OCI-LY1 (cell line): ENCODE results near the gene GPR62.
A peak's percentile ranks its signal among the peaks of the same experiment; 100 is the strongest.

Experiments used
- H2AFZ ChIP-seq: fragments of 200-600 bp; sonication (generic), shearing (Covaris generic); 2 replicates; pipeline ENCODE4 v1.6.0; 2014; ENCODE audit warnings: antibody characterized with exemption, mild to moderate bottlenecking, low read length
- H3F3A ChIP-seq: fragments of 200-600 bp; sonication (generic), shearing (Covaris generic); 2 replicates; pipeline ENCODE4 v1.6.0; 2014; ENCODE audit warnings: mild to moderate bottlenecking, antibody characterized with exemption, low read length, moderate library complexity; ENCODE audit not compliant: insufficient read depth
- H3K27ac ChIP-seq: fragments of 200-600 bp; sonication (generic); 2 replicates; pipeline ENCODE4 v1.5.1; 2014; ENCODE audit warnings: low read length, mixed run types, mild to moderate bottlenecking, low read depth; ENCODE audit not compliant: poor library complexity, severe bottlenecking
- H3K27me3 ChIP-seq: fragments of 200-600 bp; sonication (generic); 2 replicates; pipeline ENCODE4 v1.6.0; 2014; ENCODE audit warnings: antibody characterized with exemption, mild to moderate bottlenecking, low read length, moderate library complexity; ENCODE audit not compliant: insufficient read depth
- H3K36me3 ChIP-seq: fragments of 200-600 bp; sonication (generic); 2 replicates; pipeline ENCODE4 v1.6.1; 2014; ENCODE audit warnings: mild to moderate bottlenecking, antibody characterized with exemption, low read length, moderate library complexity, mixed read lengths; ENCODE audit not compliant: insufficient read depth
- H3K4me1 ChIP-seq: fragments of 200-600 bp; sonication (generic); 2 replicates; pipeline ENCODE4 v1.5.1; 2014; ENCODE audit warnings: mild to moderate bottlenecking, low read length, moderate library complexity; ENCODE audit not compliant: insufficient read depth, severe bottlenecking
- H3K4me2 ChIP-seq: fragments of 200-600 bp; sonication (generic), shearing (Covaris generic); 2 replicates; pipeline ENCODE4 v1.6.1; 2014; ENCODE audit warnings: low read length
- H3K4me3 ChIP-seq: fragments of 200-600 bp; sonication (generic); 2 replicates; pipeline ENCODE4 v1.5.1; 2014; ENCODE audit warnings: low read length, low read depth, mild to moderate bottlenecking, mixed read lengths; ENCODE audit not compliant: poor library complexity, severe bottlenecking
- H3K79me2 ChIP-seq: fragments of 200-600 bp; shearing (Covaris generic); 2 replicates; pipeline ENCODE4 v1.6.1; 2016; ENCODE audit warnings: mixed run types, low read length, mixed read lengths; ENCODE audit not compliant: insufficient read depth
- H3K9ac ChIP-seq: fragments of 200-600 bp; sonication (generic), shearing (Covaris generic); 2 replicates; pipeline ENCODE4 v1.6.1; 2014; ENCODE audit warnings: mild to moderate bottlenecking, low read length, mixed read lengths
- H3K9me2 ChIP-seq: fragments of 200-600 bp; sonication (generic), shearing (Covaris generic); 2 replicates; pipeline ENCODE4 v1.6.1; 2014; ENCODE audit warnings: low read depth, mild to moderate bottlenecking, low read length, mixed read lengths
- H3K9me3 ChIP-seq: fragments of 200-600 bp; shearing (Covaris generic); 2 replicates; pipeline ENCODE4 v1.6.1; 2014; ENCODE audit warnings: low read length, mixed read lengths
- H4K20me1 ChIP-seq: fragments of 200-600 bp; sonication (generic), shearing (Covaris generic); 2 replicates; pipeline ENCODE4 v1.6.0; 2016; ENCODE audit warnings: mild to moderate bottlenecking, low read length; ENCODE audit not compliant: insufficient read depth
- CTCF ChIP-seq: fragments of 200-600 bp; sonication (generic), shearing (Covaris generic); IDR thresholded peaks from 2 replicates; pipeline ENCODE4 v1.5.1; 2017; ENCODE audit warnings: mild to moderate bottlenecking, antibody characterized with exemption, low read length, moderate library complexity, mixed read lengths
- EZH2 ChIP-seq: fragments of 200-600 bp; sonication (generic), shearing (Covaris generic); IDR thresholded peaks from 2 replicates; pipeline ENCODE4 v1.8.0; 2017; ENCODE audit warnings: borderline replicate concordance, mixed run types, mild to moderate bottlenecking, antibody characterized with exemption, low read length, moderate library complexity, mixed read lengths

The GPR62 gene

GRCh38 chr3:51998774-51999173 is 43.6 kb downstream of the GPR62 start:
- Histone ChIP-seq H3K4me3 (no peak overlapping the region), H3K27ac (no peak overlapping the region), H3K9ac (no peak overlapping the region), H3K79me2 (peaks cover 16% of the 10 kb centered on the region), H3K36me3 (peaks cover 18% of the 10 kb centered on the region), H2AFZ (no peak overlapping the region), H3K9me2 (no peaks in the 10 kb centered on the region), H3F3A (0 out of 2 replicates have a peak, but pooled peaks cover 5% of the 10 kb centered on the region), H3K27me3 (0 out of 2 replicates have a peak, but pooled peaks cover 7% of the 10 kb centered on the region), H3K4me2 (no peak overlapping the region), H4K20me1 (no peaks in the 10 kb centered on the region), H3K9me3 (no peaks in the 10 kb centered on the region), H3K4me1 (peaks cover 13% of the 10 kb centered on the region)
- TF ChIP-seq EZH2, result no peak
- no peak for TF ChIP-seq CTCF

GRCh38 chr3:51999846-52000245 is 44.7 kb downstream of the GPR62 start:
- H2AFZ ChIP-seq, result no peak overlapping the region
- 0 out of 2 replicates have a peak, but pooled peaks cover 7% of the 10 kb centered on the region for H3K27me3 ChIP-seq
- peaks cover 7% of the 10 kb centered on the region for H3K36me3 ChIP-seq
- TF ChIP-seq EZH2 (no peak), CTCF (no peak)
- H3K79me2 ChIP-seq, result peaks cover 8% of the 10 kb centered on the region
- no peak overlapping the region for H3K9ac ChIP-seq
- no peaks in the 10 kb centered on the region for H3F3A ChIP-seq
- H3K9me3 ChIP-seq, result no peaks in the 10 kb centered on the region
- no peaks in the 10 kb centered on the region for H3K9me2 ChIP-seq
- H4K20me1 ChIP-seq, result no peaks in the 10 kb centered on the region
- H3K4me1 ChIP-seq, result peaks cover 2% of the 10 kb centered on the region
- no peak overlapping the region for H3K4me2 ChIP-seq
- no peak overlapping the region for H3K27ac ChIP-seq
- no peak overlapping the region for H3K4me3 ChIP-seq

GRCh38 chr3:52001443-52001974 is 46.3 kb downstream of the GPR62 start:
- 0 out of 2 replicates have a peak, but pooled peaks cover 7% of the 10 kb centered on the region for H3K27me3 ChIP-seq
- no peaks in the 10 kb centered on the region for H3K36me3 ChIP-seq
- no peaks in the 10 kb centered on the region for H3K4me1 ChIP-seq
- TF ChIP-seq EZH2, result no peak
- peak; percentile 98 for TF ChIP-seq CTCF
- H3K9me3 ChIP-seq, result no peaks in the 10 kb centered on the region
- no peak overlapping the region for H3K9ac ChIP-seq
- no peaks in the 10 kb centered on the region for H4K20me1 ChIP-seq
- no peak overlapping the region for H2AFZ ChIP-seq
- H3K9me2 ChIP-seq, result no peaks in the 10 kb centered on the region
- no peaks in the 10 kb centered on the region for H3F3A ChIP-seq
- no peak overlapping the region for H3K4me2 ChIP-seq
- H3K4me3 ChIP-seq, result no peak overlapping the region
- H3K27ac ChIP-seq, result no peak overlapping the region
- H3K79me2 ChIP-seq, result no peaks in the 10 kb centered on the region
